HG03025 (cell line): ENCODE results near the gene ESR1.
"Not testable (repeated sequence)": the region's sequence is repeated elsewhere in the genome, so short reads cannot be mapped to it uniquely, and the experiment has no call there.

Source experiments
- ATAC-seq: cut with Tn5 transposase; IDR thresholded peaks from one replicate; pipeline ENCODE4 v1.9.1; 2021; ENCODE audit warnings: mild to moderate bottlenecking, moderate library complexity; ENCODE audit not compliant: unreplicated experiment, low FRiP score

The ESR1 gene

DNA sequence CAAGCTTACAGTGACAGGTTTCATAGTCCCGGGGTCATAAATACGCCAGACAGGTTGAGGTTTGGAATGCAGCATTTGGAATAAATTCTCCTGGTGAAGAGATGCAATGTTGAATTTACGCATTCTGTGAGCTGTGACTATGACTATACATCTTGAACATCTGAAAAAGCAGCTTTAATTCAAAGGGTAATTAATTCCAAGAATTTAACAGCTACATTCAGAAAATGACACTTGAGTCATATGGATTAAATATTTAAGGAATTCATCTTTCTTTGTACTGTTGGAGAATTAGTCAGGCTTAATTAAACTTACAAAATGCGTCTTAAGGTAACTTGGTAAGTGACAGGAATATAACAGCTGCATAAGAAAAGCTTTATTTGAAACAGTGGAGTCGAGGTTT, 74.7 kb downstream of the ESR1 start:
- ATAC-seq, result no peak

- ATAC-seq, result no peak
Measured at GRCh38 chr6:151885234-151885633, 77.8 kb downstream of the ESR1 start.

DNA sequence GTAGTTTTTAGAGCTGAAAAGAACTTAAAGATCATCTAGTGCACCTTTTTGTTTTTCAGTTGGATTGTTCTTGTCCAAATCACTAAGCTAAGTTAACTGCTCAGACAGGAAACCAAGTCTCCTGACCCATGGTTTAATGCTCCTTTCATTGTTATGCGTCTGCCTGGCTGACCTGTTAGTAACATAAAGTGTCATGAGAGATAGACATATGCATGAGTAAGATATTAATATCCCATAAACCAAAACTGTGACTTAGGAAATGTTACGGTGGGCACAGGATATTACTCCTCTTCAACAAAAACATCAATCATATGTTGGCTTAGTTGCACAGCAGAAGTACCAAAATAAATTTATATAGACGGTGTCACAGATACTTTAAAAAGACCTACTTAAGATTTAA, 84.0 kb downstream of the ESR1 start:
- ATAC-seq, result no peak

DNA sequence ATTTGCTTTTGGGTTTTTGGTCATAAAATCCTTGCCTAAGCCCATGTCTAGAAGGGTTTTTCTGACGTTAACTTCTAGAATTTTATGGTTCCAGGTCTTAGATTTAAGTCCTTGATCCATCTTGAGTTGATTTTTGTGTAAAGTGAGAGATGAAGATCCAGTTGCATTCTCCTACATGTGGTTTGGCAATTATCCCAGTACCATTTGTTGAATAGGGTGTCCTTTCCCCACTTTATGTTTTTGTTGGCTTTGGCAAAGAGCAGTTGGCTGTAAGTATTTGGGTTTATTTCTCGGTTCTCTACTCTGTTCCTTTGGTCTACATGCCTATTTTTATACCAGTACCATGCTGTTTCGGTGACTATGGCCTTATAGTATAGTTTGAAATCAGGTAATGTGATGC, 86.9 kb downstream of the ESR1 start:
- ATAC-seq, result not testable (repeated sequence)

DNA sequence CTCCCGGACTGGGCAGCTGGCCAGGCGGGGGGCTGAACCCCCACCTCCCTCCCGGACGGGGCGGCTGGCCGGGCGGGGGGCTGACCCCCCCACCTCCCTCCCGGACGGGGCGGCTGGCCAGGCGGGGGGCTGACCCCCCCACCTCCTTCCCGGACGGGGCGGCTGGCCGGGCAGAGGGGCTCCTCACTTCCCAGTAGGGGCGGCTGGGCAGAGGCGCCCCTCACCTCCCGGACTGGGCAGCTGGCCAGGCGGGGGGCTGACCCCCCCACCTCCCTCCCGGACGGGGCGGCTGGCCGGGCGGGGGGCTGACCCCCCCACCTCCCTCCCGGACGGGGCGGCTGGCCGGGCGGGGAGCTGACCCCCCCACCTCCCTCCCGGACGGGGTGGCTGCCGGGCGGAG, 91.7 kb downstream of the ESR1 start:
- not testable (repeated sequence) for ATAC-seq

GRCh38 chr6:151899796-151900195, 92.3 kb downstream of the ESR1 start:
- ATAC-seq, result not testable (repeated sequence)

DNA sequence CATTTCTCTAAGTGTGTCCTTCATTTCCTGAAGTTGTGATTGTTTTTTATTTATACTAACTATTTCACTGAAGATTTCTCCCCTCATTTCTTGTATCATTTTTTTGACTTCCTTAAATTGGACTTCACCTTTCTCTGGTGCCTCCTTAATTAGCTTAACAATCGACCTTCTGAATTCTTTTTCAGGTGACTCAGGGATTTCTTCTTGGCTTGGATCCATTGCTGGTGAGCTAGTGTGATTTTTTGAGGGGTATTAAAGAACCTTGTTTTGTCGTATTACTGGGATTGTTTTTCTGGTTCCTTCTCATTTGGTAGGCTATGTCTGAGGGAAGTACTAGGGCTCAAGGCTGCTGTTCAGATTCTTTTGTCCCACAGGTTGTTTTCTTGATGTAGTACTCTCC, 92.8 kb downstream of the ESR1 start:
- no peak for ATAC-seq

- ATAC-seq, result no peak
Measured at GRCh38 chr6:151901009-151901411, 93.5 kb downstream of the ESR1 start.

- no peak for ATAC-seq
Measured at GRCh38 chr6:151904631-151905030, 97.1 kb downstream of the ESR1 start.

DNA sequence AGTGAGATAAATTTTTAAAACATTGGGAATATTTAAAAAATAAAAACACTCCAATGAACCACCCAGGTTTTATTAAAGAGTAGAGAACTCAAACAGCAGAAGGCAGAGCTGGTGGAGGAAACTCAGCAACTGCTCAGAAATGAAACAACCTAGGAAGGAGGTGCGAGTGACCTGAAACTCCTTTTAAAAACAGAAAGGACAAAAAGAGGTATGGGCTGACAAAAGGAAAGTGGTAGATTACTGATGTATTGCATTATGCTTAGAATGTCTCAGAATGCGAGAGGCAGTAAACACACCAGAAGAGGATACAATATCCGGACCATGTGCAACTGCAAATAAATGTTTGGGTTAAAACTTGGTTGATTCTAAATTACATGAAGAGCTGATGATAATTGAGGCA, 97.6 kb downstream of the ESR1 start:
- no peak for ATAC-seq

- no peak for ATAC-seq
Measured at GRCh38 chr6:151905854-151906253, 98.4 kb downstream of the ESR1 start.

- ATAC-seq, result no peak
Measured at GRCh38 chr6:151911401-151911800, 103.9 kb downstream of the ESR1 start.

- ATAC-seq, result no peak
Measured at GRCh38 chr6:151914484-151914883, 107.0 kb downstream of the ESR1 start.

GRCh38 chr6:151916075-151916474, 108.6 kb downstream of the ESR1 start:
- ATAC-seq, result no peak

- ATAC-seq, result no peak
Measured at GRCh38 chr6:151916680-151917164, 109.2 kb downstream of the ESR1 start.

DNA sequence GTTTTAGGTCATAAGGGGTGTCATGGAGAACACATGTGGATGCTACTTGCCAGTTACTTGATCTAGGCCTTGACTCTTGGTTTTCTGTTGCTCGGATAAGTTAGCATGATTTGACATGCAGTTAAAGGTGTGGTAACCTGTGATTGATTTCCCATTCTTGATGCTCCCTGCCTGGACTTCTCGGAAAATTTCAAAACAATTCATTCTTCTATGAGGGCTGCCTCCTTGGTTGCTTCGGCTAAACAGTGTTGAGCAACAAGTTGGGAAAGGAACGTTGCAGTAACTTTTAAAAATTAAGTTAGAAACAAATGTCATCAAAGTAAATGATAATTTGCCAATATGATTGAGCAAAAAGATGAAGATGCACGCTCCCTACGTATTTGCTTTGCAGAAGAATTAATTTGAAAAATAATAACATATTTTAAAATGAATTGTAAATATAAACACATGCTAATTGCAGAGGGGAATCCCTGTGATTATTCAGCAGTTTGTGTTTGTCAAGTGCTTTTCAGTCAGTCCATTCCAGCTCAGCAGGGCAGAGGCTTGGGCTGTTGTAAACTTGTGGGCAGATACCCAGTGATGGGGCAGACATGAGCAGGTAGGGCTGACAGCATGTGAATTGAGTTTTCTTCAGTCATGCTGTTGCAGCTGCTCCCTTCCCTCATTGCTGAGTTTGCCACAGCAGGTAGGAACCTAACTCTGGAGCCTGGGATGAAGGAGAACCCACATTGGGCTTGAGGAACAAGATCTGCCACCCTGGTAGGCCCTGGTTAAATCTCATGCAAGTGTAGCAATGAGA, 110.2 kb downstream of the ESR1 start:
- no peak for ATAC-seq

DNA sequence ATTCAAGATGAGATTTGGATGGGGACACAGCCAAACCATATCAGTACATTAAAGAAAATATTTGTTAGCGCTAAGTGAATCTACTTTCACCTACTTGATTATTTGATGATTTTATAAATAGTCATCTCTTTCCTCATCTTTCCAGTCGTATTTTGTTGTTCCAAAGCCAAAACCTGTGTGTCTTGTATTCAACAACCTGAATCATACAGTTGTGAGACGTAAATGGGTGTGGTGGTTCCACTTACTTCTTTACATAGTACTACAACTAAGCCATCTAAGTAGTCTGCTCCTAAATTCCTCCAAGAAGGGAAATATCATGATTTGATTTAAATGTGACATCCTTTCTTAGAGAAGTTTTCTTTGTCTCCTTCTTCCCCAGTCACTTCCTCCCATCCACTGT, 132.8 kb downstream of the ESR1 start:
- ATAC-seq, result no peak

- no peak for ATAC-seq
Measured at GRCh38 chr6:151948002-151948743, 140.7 kb downstream of the ESR1 start.

DNA sequence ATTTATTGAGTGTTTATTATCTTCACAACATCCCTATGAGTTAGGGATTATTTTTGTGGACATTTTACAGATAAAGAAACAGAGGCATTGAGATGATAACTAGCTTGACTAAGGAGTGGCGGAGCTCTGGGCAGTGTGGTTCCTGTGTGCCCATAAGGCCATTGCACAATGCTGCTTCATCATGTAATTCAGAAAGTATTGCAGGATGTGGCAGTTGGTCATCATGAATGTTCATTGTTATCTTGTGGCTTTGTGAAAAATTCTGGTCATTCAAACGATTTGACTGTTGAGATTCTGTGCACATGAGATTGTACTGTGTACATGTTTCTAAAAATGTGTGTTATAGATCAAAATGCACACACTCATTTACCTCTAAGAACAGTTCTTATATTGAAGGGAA, 150.8 kb downstream of the ESR1 start:
- no peak for ATAC-seq

GRCh38 chr6:151959086-151959485, 151.6 kb downstream of the ESR1 start:
- ATAC-seq, result no peak

DNA sequence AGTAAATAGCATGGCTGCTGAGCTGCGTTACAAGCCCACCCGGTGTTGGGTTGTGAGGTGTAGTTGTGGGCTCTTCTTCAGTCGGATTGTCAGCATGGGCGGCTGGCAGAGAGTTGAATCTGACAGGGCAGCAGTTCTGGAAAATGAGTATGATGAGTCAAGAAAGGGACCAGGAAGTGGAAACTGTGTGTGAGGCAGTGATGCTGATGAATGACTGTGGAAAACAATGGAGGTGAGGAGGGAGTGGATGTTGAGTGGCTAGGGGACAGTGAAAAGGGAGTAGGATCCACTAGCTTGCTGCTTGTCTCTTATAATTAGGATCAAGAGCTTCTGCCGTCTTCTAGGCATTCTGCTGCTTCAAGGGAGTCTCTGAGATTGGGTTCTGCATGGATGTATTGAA, 154.3 kb downstream of the ESR1 start:
- no peak for ATAC-seq
